HG03196 (cell line): ENCODE measurements around the gene GAS2L2.

Experiments
- ATAC-seq: cut with Tn5 transposase; IDR thresholded peaks from one replicate; pipeline ENCODE4 v1.9.1; 2021; ENCODE audit not compliant: unreplicated experiment

Gene GAS2L2

GRCh38 chr17:35701491-35701890 is 51.5 kb downstream of the GAS2L2 start:
- no peak for ATAC-seq

- no peak for ATAC-seq
Measured at GRCh38 chr17:35700150-35700549, 52.9 kb downstream of the GAS2L2 start.

GRCh38 chr17:35698800-35699199 is 54.2 kb downstream of the GAS2L2 start:
- ATAC-seq = no peak

- ATAC-seq = no peak
Measured at GRCh38 chr17:35695613-35696012, 57.4 kb downstream of the GAS2L2 start.

GRCh38 chr17:35694906-35695305 is 58.1 kb downstream of the GAS2L2 start:
- ATAC-seq = no peak
